H1 (cell line): Measurements from ENCODE around the gene ZXDC. TPM values are rescaled to one million over a fixed set of nuclear protein-coding genes. Genes with fewer than 3 reads are reported as not detected.

ENCODE experiments used
- CTCF ChIA-PET: fragments of 300-600 bp; sonication (Branson Sonifier 250); formaldehyde crosslinking; loops from one replicate; lab custom pipeline; 2021; ENCODE audit not compliant: partially characterized antibody; lab: Charles Lee
- POLR2A ChIA-PET: fragments of 300-600 bp; sonication (Branson Sonifier 250); formaldehyde crosslinking; loops from one replicate; lab custom pipeline; 2021; ENCODE audit warnings: inconsistent platforms; ENCODE audit not compliant: partially characterized antibody; lab: Charles Lee
- DNase-seq, 2 experiments: peaks; one replicate each; pipeline versions ENCODE4 v3.0.0 to v3.0.0-alpha.2; 2010 to 2022; ENCODE audit warnings: low spot score in 2 of 2, low read depth in 1 of 2, mixed read lengths in 1 of 2
- FAIRE-seq: peaks from 2 replicates; lab custom pipeline; 2011; peaks lifted over from hg19 to GRCh38; lab: Jason Lieb, UNC
- H2AFZ ChIP-seq: 2 replicates; pipeline ENCODE4 v1.8.1; 2012; ENCODE audit warnings: low read length, inconsistent platforms
- H2AK5ac ChIP-seq: 2 replicates; pipeline ENCODE4 v1.6.1; 2013; ENCODE audit warnings: low read depth, low read length
- H2BK120ac ChIP-seq: replicated peaks from 2 replicates; pipeline ENCODE3; 2013; ENCODE audit warnings: low read depth, low read length, inconsistent platforms
- H2BK12ac ChIP-seq: 2 replicates; pipeline ENCODE4 v1.6.1; 2013; ENCODE audit warnings: low read depth, low read length
- H2BK15ac ChIP-seq: 2 replicates; pipeline ENCODE4 v1.6.1; 2013; ENCODE audit warnings: low read length
- H2BK20ac ChIP-seq: 2 replicates; pipeline ENCODE4 v1.6.1; 2013; ENCODE audit warnings: low read length
- H2BK5ac ChIP-seq: 2 replicates; pipeline ENCODE4 v1.6.1; 2013; ENCODE audit warnings: low read depth, low read length
- H3K14ac ChIP-seq: 2 replicates; pipeline ENCODE4 v1.6.1; 2013; ENCODE audit warnings: inconsistent platforms; ENCODE audit not compliant: insufficient read length
- H3K18ac ChIP-seq: 2 replicates; pipeline ENCODE4 v1.6.1; 2013; ENCODE audit warnings: low read length; ENCODE audit errors: extremely low read depth
- H3K23ac ChIP-seq: 2 replicates; pipeline ENCODE4 v1.6.1; 2013; ENCODE audit warnings: inconsistent platforms; ENCODE audit not compliant: insufficient read length
- H3K23me2 ChIP-seq: 2 replicates; pipeline ENCODE4 v1.6.1; 2013; ENCODE audit warnings: low read depth, low read length
- H3K27ac ChIP-seq: 2 replicates; pipeline ENCODE4 v1.6.1; 2011; ENCODE audit warnings: low read depth, low read length, inconsistent platforms
- H3K27me3 ChIP-seq, 4 experiments: replicated peaks in 1 of 4; 1 replicate in 1 of 4; 2 replicates in 3 of 4; pipeline versions ENCODE4 v1.6.1 to v1.8.1; 2011 to 2013; ENCODE audit warnings: low read length in 3 of 4, mild to moderate bottlenecking in 3 of 4, inconsistent platforms in 2 of 4, mixed read lengths in 2 of 4, moderate library complexity in 1 of 4; ENCODE audit not compliant: control insufficient read depth in 3 of 4, insufficient read depth in 3 of 4; ENCODE audit errors: extremely low read depth in 1 of 4
- H3K36me3 ChIP-seq, 4 experiments: 2 replicates each; pipeline versions ENCODE4 v1.6.1 to v1.8.1; 2011 to 2013; ENCODE audit warnings: mild to moderate bottlenecking in 4 of 4, low read length in 3 of 4, moderate library complexity in 2 of 4, control low read depth in 1 of 4, inconsistent platforms in 1 of 4; ENCODE audit not compliant: insufficient read depth in 4 of 4, control insufficient read depth in 2 of 4
- H3K4ac ChIP-seq: replicated peaks from 2 replicates; pipeline ENCODE3; 2013; ENCODE audit warnings: low read length, low read depth, mixed read lengths, inconsistent platforms; ENCODE audit not compliant: insufficient read length
- H3K4me1 ChIP-seq, 4 experiments: replicated peaks in 1 of 4; 1 replicate in 1 of 4; 2 replicates in 3 of 4; pipeline versions ENCODE4 v1.6.1 to v1.8.1; 2011 to 2013; ENCODE audit warnings: low read length in 3 of 4, inconsistent platforms in 2 of 4, mixed read lengths in 1 of 4; ENCODE audit not compliant: insufficient read depth in 4 of 4, control insufficient read depth in 3 of 4
- H3K4me2 ChIP-seq, 2 experiments: 2 replicates each; pipeline versions ENCODE4 v1.6.1 to v1.8.1; 2011 to 2013; ENCODE audit warnings: low read depth in 2 of 2, low read length in 2 of 2, control low read depth in 1 of 2, inconsistent platforms in 1 of 2, mild to moderate bottlenecking in 1 of 2; ENCODE audit not compliant: insufficient read depth in 1 of 2
- H3K4me3 ChIP-seq, 4 experiments: fragments of 200-600, 300-600 bp in 1 of 4; sonication (generic), shearing (Covaris generic), sonication (Bioruptor Twin) in 1 of 4; 2 replicates each; pipeline versions ENCODE4 v1.5.1 to v1.8.1; 2011 to 2016; ENCODE audit warnings: low read length in 4 of 4, low read depth in 3 of 4, control low read depth in 2 of 4, inconsistent platforms in 2 of 4, mild to moderate bottlenecking in 2 of 4, mixed read lengths in 1 of 4, moderate library complexity in 1 of 4; ENCODE audit not compliant: insufficient read depth in 2 of 4; ENCODE audit errors: extremely low read depth in 1 of 4
- H3K56ac ChIP-seq: replicated peaks from 2 replicates; pipeline ENCODE3; 2013; ENCODE audit warnings: low read depth, mild to moderate bottlenecking, mixed read lengths, low read length, inconsistent platforms; ENCODE audit not compliant: insufficient read length
- H3K79me1 ChIP-seq: 2 replicates; pipeline ENCODE4 v1.6.1; 2013; ENCODE audit warnings: low read depth, low read length, control low read depth
- H3K79me2 ChIP-seq, 2 experiments: 2 replicates each; pipeline versions ENCODE4 v1.6.1 to v1.8.1; 2012 to 2013; ENCODE audit warnings: low read length in 2 of 2, mild to moderate bottlenecking in 2 of 2, inconsistent platforms in 1 of 2; ENCODE audit not compliant: insufficient read depth in 2 of 2, control insufficient read depth in 1 of 2
- H3K9ac ChIP-seq, 4 experiments: replicated peaks in 1 of 4; 1 replicate in 1 of 4; 2 replicates in 3 of 4; pipeline versions ENCODE4 v1.6.1 to v1.8.1; 2011 to 2013; ENCODE audit warnings: low read depth in 3 of 4, low read length in 3 of 4, control low read depth in 2 of 4, mild to moderate bottlenecking in 2 of 4, moderate library complexity in 2 of 4, inconsistent platforms in 1 of 4; ENCODE audit errors: extremely low read depth in 1 of 4
- H3K9me3 ChIP-seq, 2 experiments: 2 replicates each; pipeline versions ENCODE4 v1.6.1 to v1.8.1; 2012 to 2013; ENCODE audit warnings: mild to moderate bottlenecking in 2 of 2, moderate library complexity in 2 of 2, control low read depth in 1 of 2, inconsistent platforms in 1 of 2, low read depth in 1 of 2, low read length in 1 of 2, mixed read lengths in 1 of 2; ENCODE audit not compliant: insufficient read depth in 2 of 2
- H4K20me1 ChIP-seq, 2 experiments: replicated peaks in 1 of 2; 2 replicates each; pipeline versions ENCODE3 to v1.8.1; 2011 to 2013; ENCODE audit warnings: inconsistent platforms in 2 of 2, low read length in 2 of 2, mild to moderate bottlenecking in 1 of 2; ENCODE audit not compliant: insufficient read depth in 2 of 2, control insufficient read depth in 1 of 2
- H4K5ac ChIP-seq: 2 replicates; pipeline ENCODE4 v1.6.1; 2013; ENCODE audit warnings: low read length, low read depth, mixed read lengths, inconsistent platforms; ENCODE audit not compliant: insufficient read length
- H4K8ac ChIP-seq: 2 replicates; pipeline ENCODE4 v1.8.0; 2013; ENCODE audit warnings: mild to moderate bottlenecking, moderate library complexity, low read length, inconsistent platforms; ENCODE audit not compliant: insufficient read depth; ENCODE audit errors: extremely low read depth
- H4K91ac ChIP-seq: replicated peaks from 2 replicates; pipeline ENCODE3; 2013; ENCODE audit warnings: low read length, mixed read lengths, inconsistent platforms; ENCODE audit not compliant: insufficient read length
- CBX8 ChIP-seq: fragments of 300-800, 300-1000 bp; sonication (generic); IDR thresholded peaks from 2 replicates; pipeline ENCODE4 v1.7.1; 2016; ENCODE audit warnings: low read depth, low read length, borderline replicate concordance
- EGR1 ChIP-seq: IDR thresholded peaks from 2 replicates; pipeline ENCODE4 v1.6.1; 2011; ENCODE audit warnings: low read depth, low read length, borderline replicate concordance
- RBBP5 ChIP-seq: IDR thresholded peaks from 2 replicates; pipeline ENCODE4 v1.7.1; 2012; ENCODE audit warnings: low read depth, mild to moderate bottlenecking, inconsistent platforms, low read length, moderate library complexity, borderline replicate concordance
- SIRT6 ChIP-seq: IDR thresholded peaks from one replicate; pipeline ENCODE4 v1.7.1; 2012; ENCODE audit warnings: low read length, inconsistent platforms
- SP2 ChIP-seq: IDR thresholded peaks from 2 replicates; pipeline ENCODE4 v1.6.1; 2012; ENCODE audit warnings: mild to moderate bottlenecking, low read length, inconsistent platforms
- SUZ12 ChIP-seq: fragments of 200-600 bp; sonication (generic); IDR thresholded peaks from 2 replicates; pipeline ENCODE4 v1.6.1; 2012; ENCODE audit warnings: mild to moderate bottlenecking, inconsistent platforms, low read length, moderate library complexity, mixed read lengths
- TCF12 ChIP-seq: IDR thresholded peaks from 2 replicates; pipeline ENCODE4 v1.6.1; 2011; ENCODE audit warnings: low read depth, mild to moderate bottlenecking, low read length
- WGBS, 2 experiments: shearing (Covaris generic) in 1 of 2; methylation state at CpG; one replicate each; pipeline versions ENCODE4 v1.1.6 to v1.1.7; 2013 to 2015; ENCODE audit warnings: low lambda C conversion rate in 2 of 2, mixed read lengths in 2 of 2, inconsistent platforms in 1 of 2, low coverage in 1 of 2, missing lambda C conversion rate in 1 of 2; ENCODE audit not compliant: insufficient replicate concordance in 2 of 2, insufficient coverage in 1 of 2, insufficient read length in 1 of 2; ENCODE audit errors: extremely low coverage in 1 of 2, missing lambda C conversion rate in 1 of 2; 5-methylcytosine and 5-hydroxymethylcytosine counted together
- polyA plus RNA-seq, 7 experiments: library from polyadenylated mRNA; depleted of rRNA in 3 of 7; stranded (reverse) in 5 of 7; unstranded in 2 of 7; fragments of >200 nt in 5 of 7; fragments of 200-250 nt in 2 of 7; gene quantifications; 1 replicate in 5 of 7; 2 replicates in 1 of 7; 4 replicates in 1 of 7; pipeline versions ENCODE4 v1.2.1 to v1.2.3, GENCODE V29; 2011 to 2013; ENCODE audit warnings: missing spikeins in 2 of 7, mixed read lengths in 2 of 7
- total RNA-seq: library from RNA; stranded (reverse); fragmentation: NEBNext Ultra II Directional; extraction: Animal tissue kit (Norgen Biotek cat#: 25700); gene quantifications from 2 replicates; pipeline ENCODE4 v1.2.1, GENCODE V29; 2021
- TF ChIP-seq, protein P1 (sequence below): IDR thresholded peaks from 2 replicates; pipeline ENCODE4 v1.6.1; 2011; ENCODE audit warnings: low read length, improper control_type of control experiment

The ZXDC gene
- total and polyA plus RNA-seq, 2 of the 8 experiments (the other 6 are each of a cell fraction or from before 2014, with no cell fraction given): 12.7 to 24.3 TPM

DNA sequence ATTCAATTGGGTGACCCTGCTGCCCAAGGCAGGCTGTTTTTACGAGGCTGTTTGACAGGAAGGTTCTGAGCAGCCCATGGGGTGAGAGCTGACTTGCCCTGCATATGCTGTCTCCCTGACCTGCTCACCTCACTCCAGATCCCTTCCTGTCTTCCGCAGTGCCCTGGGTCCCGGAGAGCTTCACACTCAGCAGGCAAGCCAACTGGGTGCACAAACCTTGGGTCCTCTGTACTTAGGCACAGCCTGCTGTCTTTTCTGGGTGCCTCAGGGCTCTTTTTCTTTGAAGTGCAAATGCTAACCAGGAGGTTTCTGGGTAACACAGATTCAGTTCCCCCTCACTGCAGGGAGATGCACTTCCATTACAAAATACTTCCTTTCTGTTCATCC, 32.8 kb downstream of the ZXDC start:
- Histone ChIP-seq H2BK12ac (no peak overlapping the region), H3K4me2 (no peak overlapping the region), H3K4ac (no peak overlapping the region), H4K91ac (no peak overlapping the region), H3K4me3 (no peak overlapping the region), H3K4me1 (peaks cover 0 to 10% (median 5%) of the 10 kb centered on the region in 4 experiments; a peak in 4 of 7 replicates), H3K18ac (no peak overlapping the region), H3K23ac (no peak overlapping the region), H3K27me3 (no peaks in the 10 kb centered on the region), H3K36me3 (peaks cover 0 to 4% (median 0%) of the 10 kb centered on the region in 4 experiments; a peak in 2 of 8 replicates), H3K14ac (no peak overlapping the region), H2BK120ac (no peak overlapping the region), H3K79me2 (no peaks in the 10 kb centered on the region; a peak in 1 of 4 replicates), H3K23me2 (0 out of 2 replicates have a peak, but pooled peaks cover 2% of the 10 kb centered on the region), H3K9me3 (no peaks in the 10 kb centered on the region), H2BK15ac (no peak overlapping the region), H3K9ac (no peak overlapping the region), H2BK5ac (no peak overlapping the region), H4K20me1 (peaks cover 2 to 6% of the 10 kb centered on the region in 2 experiments), H3K56ac (no peak overlapping the region), H4K8ac (no peak overlapping the region), H3K79me1 (peaks cover 3% of the 10 kb centered on the region; the same call in 1 of the 2 replicates), H3K27ac (no peak overlapping the region), H2AFZ (no peak overlapping the region), H4K5ac (no peak overlapping the region), H2BK20ac (no peak overlapping the region), H2AK5ac (no peak overlapping the region)
- no peak for FAIRE-seq
- peak in 1 of 2 experiments; percentile 45 for DNase-seq
- WGBS, 2 experiments: 79% methylated on average over 3 of the region's 3 CpGs; no CpG with 5 or more reads in 1 of the 2 experiments
- TF ChIP-seq SUZ12: no peak
- TF ChIP-seq TCF12: no peak
- TF ChIP-seq SP2: no peak
- TF ChIP-seq CBX8: no peak
- TF ChIP-seq RBBP5: no peak
- no peak for TF ChIP-seq SIRT6
- TF ChIP-seq, protein P1, sequence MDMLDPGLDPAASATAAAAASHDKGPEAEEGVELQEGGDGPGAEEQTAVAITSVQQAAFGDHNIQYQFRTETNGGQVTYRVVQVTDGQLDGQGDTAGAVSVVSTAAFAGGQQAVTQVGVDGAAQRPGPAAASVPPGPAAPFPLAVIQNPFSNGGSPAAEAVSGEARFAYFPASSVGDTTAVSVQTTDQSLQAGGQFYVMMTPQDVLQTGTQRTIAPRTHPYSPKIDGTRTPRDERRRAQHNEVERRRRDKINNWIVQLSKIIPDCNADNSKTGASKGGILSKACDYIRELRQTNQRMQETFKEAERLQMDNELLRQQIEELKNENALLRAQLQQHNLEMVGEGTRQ: no peak
- TF ChIP-seq EGR1: no peak
- CTCF ChIA-PET: interaction anchor here (0.5 to 2.7 kb wide), 6 partner anchors 20 to 95 kb away, joined by 3 to 8 read pairs (median 4); no protein-coding TSS in a partner anchor
- POLR2A ChIA-PET: interaction anchor here (1.6 kb wide), 1 partner anchor 26 kb away, joined by 7 read pairs; no protein-coding TSS in a partner anchor
